ENCODE data around the gene GJB3.

- TF ChIP-seq CTCF (optimal IDR thresholded peaks at IDR 0.05 in 1 of 3, IDR thresholded peaks at IDR 0.05 in 1 of 3, conservative IDR thresholded peaks at IDR 0.05 in 1 of 3; ENCODE audit: extremely low read depth in 1 of 3, insufficient read depth in 2 of 3, low read length in 3 of 3): no peak
- TF ChIP-seq EZH2 (IDR thresholded peaks at IDR 0.05; ENCODE audit: low read length): no peak
Observed at GRCh38 chr1:34746101-34746500, 34.9 kb upstream of the GJB3 start.

Data from keratinocyte (primary cell).